ENCODE data around the gene CRLF2. TPM values are rescaled to one million over a fixed set of nuclear protein-coding genes. Genes with fewer than 3 reads are reported as not detected.

Gene CRLF2
- total and polyA plus RNA-seq, 10 of the 15 experiments (the other 5 are each of a cell fraction or from before 2014, with no cell fraction given): 2.7 to 7.2 (median 4.5) TPM

- RAD21 ChIA-PET (ENCODE audit: unreplicated experiment): no interaction called here
- Histone ChIP-seq H3K4me3 (no peak overlapping the region), H3K4me2 (ENCODE audit: control insufficient read depth, insufficient read depth) (no peak overlapping the region), H2AFZ (ENCODE audit: control insufficient read depth, low read depth, low read length) (no peak overlapping the region), H4K20me1 (ENCODE audit: control insufficient read depth, insufficient read depth) (no peaks in the 10 kb centered on the region), H3K79me2 (ENCODE audit: control insufficient read depth, insufficient read depth, low read length) (no peaks in the 10 kb centered on the region), H3K27ac (ENCODE audit: control insufficient read depth, insufficient read depth) (no peak overlapping the region), H3K9ac (ENCODE audit: control insufficient read depth, insufficient read depth, low read length) (no peak overlapping the region), H3K36me3 (ENCODE audit: control insufficient read depth in 2 of 2, insufficient read depth in 2 of 2, low read length in 1 of 2) (no peaks in the 10 kb centered on the region), H3K9me3 (replicated peaks; ENCODE audit: control insufficient read depth, insufficient read depth, low read length) (no peaks in the 10 kb centered on the region; the same call in 1 of the 3 replicates), H3K27me3 (replicated peaks in 1 of 2; ENCODE audit: control insufficient read depth in 2 of 2, insufficient read depth in 2 of 2, low read length in 1 of 2) (no peaks in the 10 kb centered on the region), H3K4me1 (ENCODE audit: control insufficient read depth, insufficient read depth, low read length) (no peaks in the 10 kb centered on the region)
- POLR2A ChIA-PET: no interaction called here
- CTCF ChIA-PET: no interaction called here
- in situ Hi-C loops (cut with MboI): no loop called here
- intact Hi-C loops (cut with micrococcal nuclease; ENCODE audit: unreplicated experiment): no loop called here
- SMC1A ChIA-PET (ENCODE audit: uncharacterized antibody, unreplicated experiment): no interaction called here
- no peak for ATAC-seq
- DNase-seq (ENCODE audit: low read depth, low spot score): no peak
- 46% methylated on average over 15 of the region's 15 CpGs for WGBS (ENCODE audit: insufficient coverage, insufficient replicate concordance, low lambda C conversion rate, missing lambda C conversion rate)
- no TSS peak for BruUV-seq (replicated peaks)
- TF ChIP-seq MXI1 (IDR thresholded peaks at IDR 0.05; ENCODE audit: low read depth, low read length) (no peak), MTA3 (IDR thresholded peaks at IDR 0.05; ENCODE audit: borderline replicate concordance, low read length) (no peak), KLF5 (IDR thresholded peaks at IDR 0.05; ENCODE audit: partially characterized antibody) (no peak), YBX1 (IDR thresholded peaks at IDR 0.05) (no peak), MEF2A (IDR thresholded peaks at IDR 0.05; ENCODE audit: insufficient read depth, low read depth, low read length) (no peak), RBBP5 (conservative IDR thresholded peaks at IDR 0.05) (no peak), ZNF384 (IDR thresholded peaks at IDR 0.05; ENCODE audit: borderline replicate concordance, low read depth, low read length) (no peak), CBFB (IDR thresholded peaks at IDR 0.05; ENCODE audit: low read depth) (no peak), RB1 (IDR thresholded peaks at IDR 0.05; ENCODE audit: borderline replicate concordance) (no peak), RUNX3 (IDR thresholded peaks at IDR 0.05; ENCODE audit: low read length) (no peak), RFX5 (IDR thresholded peaks at IDR 0.05; ENCODE audit: low read depth, low read length) (no peak), SMC3 (IDR thresholded peaks at IDR 0.05; ENCODE audit: borderline replicate concordance, low read length) (no peak), HCFC1 (IDR thresholded peaks at IDR 0.05; ENCODE audit: low read length) (no peak), POU2F2 (IDR thresholded peaks at IDR 0.05; ENCODE audit: borderline replicate concordance, low read depth, low read length) (no peak), EGR1 (IDR thresholded peaks at IDR 0.05; ENCODE audit: borderline replicate concordance in 1 of 2, low read depth in 2 of 2, low read length in 2 of 2) (no peak), DPF2 (IDR thresholded peaks at IDR 0.05) (no peak)
- TF ChIP-seq, protein P1, sequence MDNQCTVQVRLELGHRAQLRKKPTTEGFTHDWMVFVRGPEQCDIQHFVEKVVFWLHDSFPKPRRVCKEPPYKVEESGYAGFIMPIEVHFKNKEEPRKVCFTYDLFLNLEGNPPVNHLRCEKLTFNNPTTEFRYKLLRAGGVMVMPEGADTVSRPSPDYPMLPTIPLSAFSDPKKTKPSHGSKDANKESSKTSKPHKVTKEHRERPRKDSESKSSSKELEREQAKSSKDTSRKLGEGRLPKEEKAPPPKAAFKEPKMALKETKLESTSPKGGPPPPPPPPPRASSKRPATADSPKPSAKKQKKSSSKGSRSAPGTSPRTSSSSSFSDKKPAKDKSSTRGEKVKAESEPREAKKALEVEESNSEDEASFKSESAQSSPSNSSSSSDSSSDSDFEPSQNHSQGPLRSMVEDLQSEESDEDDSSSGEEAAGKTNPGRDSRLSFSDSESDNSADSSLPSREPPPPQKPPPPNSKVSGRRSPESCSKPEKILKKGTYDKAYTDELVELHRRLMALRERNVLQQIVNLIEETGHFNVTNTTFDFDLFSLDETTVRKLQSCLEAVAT (IDR thresholded peaks at IDR 0.05): no peak
- TF ChIP-seq, protein P2, sequence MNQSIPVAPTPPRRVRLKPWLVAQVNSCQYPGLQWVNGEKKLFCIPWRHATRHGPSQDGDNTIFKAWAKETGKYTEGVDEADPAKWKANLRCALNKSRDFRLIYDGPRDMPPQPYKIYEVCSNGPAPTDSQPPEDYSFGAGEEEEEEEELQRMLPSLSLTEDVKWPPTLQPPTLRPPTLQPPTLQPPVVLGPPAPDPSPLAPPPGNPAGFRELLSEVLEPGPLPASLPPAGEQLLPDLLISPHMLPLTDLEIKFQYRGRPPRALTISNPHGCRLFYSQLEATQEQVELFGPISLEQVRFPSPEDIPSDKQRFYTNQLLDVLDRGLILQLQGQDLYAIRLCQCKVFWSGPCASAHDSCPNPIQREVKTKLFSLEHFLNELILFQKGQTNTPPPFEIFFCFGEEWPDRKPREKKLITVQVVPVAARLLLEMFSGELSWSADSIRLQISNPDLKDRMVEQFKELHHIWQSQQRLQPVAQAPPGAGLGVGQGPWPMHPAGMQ (IDR thresholded peaks at IDR 0.05; ENCODE audit: borderline replicate concordance): no peak
- TF ChIP-seq, protein P3, sequence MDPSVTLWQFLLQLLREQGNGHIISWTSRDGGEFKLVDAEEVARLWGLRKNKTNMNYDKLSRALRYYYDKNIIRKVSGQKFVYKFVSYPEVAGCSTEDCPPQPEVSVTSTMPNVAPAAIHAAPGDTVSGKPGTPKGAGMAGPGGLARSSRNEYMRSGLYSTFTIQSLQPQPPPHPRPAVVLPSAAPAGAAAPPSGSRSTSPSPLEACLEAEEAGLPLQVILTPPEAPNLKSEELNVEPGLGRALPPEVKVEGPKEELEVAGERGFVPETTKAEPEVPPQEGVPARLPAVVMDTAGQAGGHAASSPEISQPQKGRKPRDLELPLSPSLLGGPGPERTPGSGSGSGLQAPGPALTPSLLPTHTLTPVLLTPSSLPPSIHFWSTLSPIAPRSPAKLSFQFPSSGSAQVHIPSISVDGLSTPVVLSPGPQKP (IDR thresholded peaks at IDR 0.05; ENCODE audit: low read depth, low read length): no peak
- FAIRE-seq: no peak
Measured at GRCh38 chrX:1231850-1232465, 19.5 kb upstream of the CRLF2 start.

Data from GM12878 (cell line).